ENCODE results near the gene DCLK1. TPM values are rescaled to one million over a fixed set of nuclear protein-coding genes. Genes with fewer than 3 reads are reported as not detected.

The DCLK1 gene
- total RNA-seq, 4 donors from 2014 or later = 1.1 to 10.8 (median 6.7) TPM

- intact Hi-C loops (cut with DNase I; ENCODE audit: low total_unique reads) = no loop called here
- Histone ChIP-seq H3K36me3 (no peaks in the 10 kb centered on the region), H3K4me1 (no peaks in the 10 kb centered on the region), H3K27me3 (no peaks in the 10 kb centered on the region), H3K27ac (peak overlapping the region in 3 of 4 donors; percentile 16 to 33 (median 28)), H3K4me3 (no peak overlapping the region), H3K9me3 (no peaks in the 10 kb centered on the region)
- WGBS, 2 donors (ENCODE audit: low coverage in 1 of 2) = 30 to 42% methylated on average over 2 to 3 of the region's 3 CpGs
- TF ChIP-seq POLR2A (IDR thresholded peaks at IDR 0.05) (no peak), POLR2AphosphoS5 (IDR thresholded peaks at IDR 0.05) (no peak), EP300 (IDR thresholded peaks at IDR 0.05; ENCODE audit: low read depth) (no peak)
- TF ChIP-seq, protein P1, sequence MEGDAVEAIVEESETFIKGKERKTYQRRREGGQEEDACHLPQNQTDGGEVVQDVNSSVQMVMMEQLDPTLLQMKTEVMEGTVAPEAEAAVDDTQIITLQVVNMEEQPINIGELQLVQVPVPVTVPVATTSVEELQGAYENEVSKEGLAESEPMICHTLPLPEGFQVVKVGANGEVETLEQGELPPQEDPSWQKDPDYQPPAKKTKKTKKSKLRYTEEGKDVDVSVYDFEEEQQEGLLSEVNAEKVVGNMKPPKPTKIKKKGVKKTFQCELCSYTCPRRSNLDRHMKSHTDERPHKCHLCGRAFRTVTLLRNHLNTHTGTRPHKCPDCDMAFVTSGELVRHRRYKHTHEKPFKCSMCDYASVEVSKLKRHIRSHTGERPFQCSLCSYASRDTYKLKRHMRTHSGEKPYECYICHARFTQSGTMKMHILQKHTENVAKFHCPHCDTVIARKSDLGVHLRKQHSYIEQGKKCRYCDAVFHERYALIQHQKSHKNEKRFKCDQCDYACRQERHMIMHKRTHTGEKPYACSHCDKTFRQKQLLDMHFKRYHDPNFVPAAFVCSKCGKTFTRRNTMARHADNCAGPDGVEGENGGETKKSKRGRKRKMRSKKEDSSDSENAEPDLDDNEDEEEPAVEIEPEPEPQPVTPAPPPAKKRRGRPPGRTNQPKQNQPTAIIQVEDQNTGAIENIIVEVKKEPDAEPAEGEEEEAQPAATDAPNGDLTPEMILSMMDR (IDR thresholded peaks at IDR 0.05) = no peak
- no peak for DNase-seq
- in situ Hi-C loops (cut with MboI; ENCODE audit: low pct_ligation_motif_present in 1 of 4, low pct_unique_long_range_greater_than_20kb in 1 of 4, low sequenced_read_pairs in 3 of 4) = no loop called here
Measured at GRCh38 chr13:35848336-35849255, 282.6 kb downstream of the DCLK1 start.

- no peak overlapping the region for H3K4me3 ChIP-seq
- TF ChIP-seq POLR2A (IDR thresholded peaks at IDR 0.05) (no peak), POLR2AphosphoS5 (IDR thresholded peaks at IDR 0.05) (no peak), EP300 (IDR thresholded peaks at IDR 0.05; ENCODE audit: low read depth) (no peak)
- TF ChIP-seq, protein P1 (IDR thresholded peaks at IDR 0.05) = no peak
- intact Hi-C loops (cut with DNase I; ENCODE audit: low total_unique reads) = no loop called here
- H3K27ac ChIP-seq = no peak overlapping the region
- DNase-seq = no peak
- H3K9me3 ChIP-seq = no peaks in the 10 kb centered on the region
- in situ Hi-C loops (cut with MboI; ENCODE audit: low pct_ligation_motif_present in 1 of 4, low pct_unique_long_range_greater_than_20kb in 1 of 4, low sequenced_read_pairs in 3 of 4) = no loop called here
- no peaks in the 10 kb centered on the region for H3K27me3 ChIP-seq
- H3K36me3 ChIP-seq = no peaks in the 10 kb centered on the region
- H3K4me1 ChIP-seq = no peaks in the 10 kb centered on the region
Measured at GRCh38 chr13:35843272-35843671, 287.9 kb downstream of the DCLK1 start.

DNA sequence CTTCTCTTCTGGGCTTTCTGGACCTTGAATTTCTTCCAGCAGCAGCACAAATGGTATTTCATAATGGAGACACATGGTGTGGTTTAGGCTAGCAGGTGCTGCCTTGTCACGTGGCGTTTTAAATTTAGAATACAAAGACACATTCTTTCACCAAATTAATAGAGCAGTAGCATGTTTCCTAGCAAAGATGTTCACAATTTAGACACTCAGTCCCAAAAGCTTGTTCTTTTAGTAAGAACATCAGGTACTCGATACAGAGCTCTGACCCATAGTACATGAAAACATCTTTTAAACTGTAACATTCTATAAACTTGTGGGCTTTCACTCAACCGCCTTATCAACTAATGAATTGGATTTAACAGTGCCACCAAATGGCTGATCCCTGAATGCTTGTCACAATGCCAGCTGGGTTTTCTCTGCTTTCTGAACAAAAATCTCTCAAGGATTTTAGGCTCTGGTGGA lies 290.1 kb downstream of the DCLK1 start:
- TF ChIP-seq POLR2A (IDR thresholded peaks at IDR 0.05) (no peak), EP300 (IDR thresholded peaks at IDR 0.05; ENCODE audit: low read depth) (no peak), POLR2AphosphoS5 (IDR thresholded peaks at IDR 0.05) (no peak)
- TF ChIP-seq, protein P1 (IDR thresholded peaks at IDR 0.05) = no peak
- 74 to 86% methylated on average over 1 to 4 of the region's 4 CpGs for WGBS, 2 donors (ENCODE audit: low coverage in 1 of 2)
- no peak for DNase-seq
- H3K27ac ChIP-seq = peak overlapping the region in 1 of 4 donors; percentile 19
- intact Hi-C loops (cut with DNase I; ENCODE audit: low total_unique reads) (no loop called here), in situ Hi-C loops (cut with MboI; ENCODE audit: low pct_ligation_motif_present in 1 of 4, low pct_unique_long_range_greater_than_20kb in 1 of 4, low sequenced_read_pairs in 3 of 4) (no loop called here)
- H3K4me1 ChIP-seq = no peaks in the 10 kb centered on the region
- H3K4me3 ChIP-seq = no peak overlapping the region
- H3K36me3 ChIP-seq = no peaks in the 10 kb centered on the region
- H3K27me3 ChIP-seq = no peaks in the 10 kb centered on the region
- H3K9me3 ChIP-seq = no peaks in the 10 kb centered on the region

GRCh38 chr13:35839806-35840205 lies 291.4 kb downstream of the DCLK1 start:
- H3K4me1 ChIP-seq = no peaks in the 10 kb centered on the region
- no peaks in the 10 kb centered on the region for H3K9me3 ChIP-seq
- H3K27ac ChIP-seq = no peak overlapping the region
- intact Hi-C loops (cut with DNase I; ENCODE audit: low total_unique reads) (no loop called here), in situ Hi-C loops (cut with MboI; ENCODE audit: low pct_ligation_motif_present in 1 of 4, low pct_unique_long_range_greater_than_20kb in 1 of 4, low sequenced_read_pairs in 3 of 4) (no loop called here)
- no peak for DNase-seq
- TF ChIP-seq POLR2A (IDR thresholded peaks at IDR 0.05) (no peak), EP300 (IDR thresholded peaks at IDR 0.05; ENCODE audit: low read depth) (no peak), POLR2AphosphoS5 (IDR thresholded peaks at IDR 0.05) (no peak)
- TF ChIP-seq, protein P1 (IDR thresholded peaks at IDR 0.05) = no peak
- no peaks in the 10 kb centered on the region for H3K36me3 ChIP-seq
- no peak overlapping the region for H3K4me3 ChIP-seq
- WGBS, 2 donors (ENCODE audit: low coverage in 1 of 2) = 86 to 90% methylated on average over 5 of the region's 5 CpGs
- H3K27me3 ChIP-seq = no peaks in the 10 kb centered on the region
